HCT116 (cell line): ENCODE measurements around the gene CNTNAP5. TPM values are rescaled to one million over a fixed set of nuclear protein-coding genes. Genes with fewer than 3 reads are reported as not detected.

ENCODE experiments used
- ATAC-seq: fragments of 200-7000 bp; cut with Tn5 transposase; 2 replicates; pipeline ENCODE4 v1.9.1; 2020; ENCODE audit warnings: mild to moderate bottlenecking, moderate library complexity
- BruUV-seq: library from RNA; stranded (reverse); fragments of 400-500 nt; replicated peaks from 2 replicates; lab custom pipeline; 2021; lab: Mats Ljungman, UMichigan
- CTCF ChIA-PET: fragments of 300-600 bp; sonication (Branson Sonifier 250); formaldehyde crosslinking; loops from one replicate; lab custom pipeline; 2021; ENCODE audit warnings: antibody characterized with exemption; lab: Charles Lee
- POLR2A ChIA-PET: fragments of 300-600, 350-600 bp; sonication (Branson Sonifier 250); formaldehyde crosslinking; loops from one replicate; lab custom pipeline; 2021; ENCODE audit warnings: antibody characterized with exemption; lab: Charles Lee
- RAD21 ChIA-PET, 2 experiments: fragments of 300-600 bp; sonication (Branson Sonifier 250); formaldehyde crosslinking; loops; one replicate each; lab custom pipeline; 2023; ENCODE audit warnings: low total read pairs in 2 of 2; ENCODE audit not compliant: uncharacterized antibody in 2 of 2, unreplicated experiment in 2 of 2, low non-redundant PET in 1 of 2; lab: Charles Lee
- DNase-seq: peaks from one replicate; pipeline ENCODE4 v3.0.0-alpha.2; 2010; ENCODE audit warnings: low read depth, low spot score
- H2AFZ ChIP-seq: fragments of 200-600 bp; shearing (Covaris generic), sonication (generic); 2 replicates; pipeline ENCODE4 v1.6.1; 2017; ENCODE audit warnings: low read depth, mixed run types, mixed read lengths, antibody characterized with exemption, low read length; ENCODE audit not compliant: poor library complexity, severe bottlenecking
- H3K27ac ChIP-seq: 2 replicates; pipeline ENCODE4 v1.5.1; 2012; ENCODE audit warnings: low read depth, low read length
- H3K27me3 ChIP-seq: fragments of 200-600 bp; sonication (generic); 2 replicates; pipeline ENCODE4 v1.6.1; 2016; ENCODE audit warnings: mixed run types, low read length, mixed read lengths; ENCODE audit not compliant: insufficient read depth
- H3K36me3 ChIP-seq, 2 experiments: fragments of 200-500 bp in 1 of 2; fragments of 200-600 bp in 1 of 2; sonication (Bioruptor generic) in 1 of 2; sonication (generic) in 1 of 2; 2 replicates each; pipeline versions ENCODE4 v1.5.1 to v1.6.1; 2014 to 2016; ENCODE audit warnings: low read length in 2 of 2, inconsistent platforms in 1 of 2, mixed read lengths in 1 of 2, mixed run types in 1 of 2; ENCODE audit not compliant: insufficient read depth in 2 of 2, control insufficient read depth in 1 of 2
- H3K4me1 ChIP-seq, 2 experiments: fragments of 200-600 bp in 1 of 2; sonication (generic) in 1 of 2; 2 replicates each; pipeline versions ENCODE4 v1.5.1 to v1.6.1; 2012 to 2017; ENCODE audit warnings: low read length in 2 of 2, inconsistent platforms in 1 of 2, mild to moderate bottlenecking in 1 of 2, mixed read lengths in 1 of 2, mixed run types in 1 of 2, moderate library complexity in 1 of 2; ENCODE audit not compliant: insufficient read depth in 2 of 2, control insufficient read depth in 1 of 2
- H3K4me2 ChIP-seq: fragments of 200-600 bp; sonication (generic); 2 replicates; pipeline ENCODE4 v1.6.1; 2017; ENCODE audit warnings: mixed run types, low read length, mixed read lengths
- H3K4me3 ChIP-seq, 2 experiments: fragments of 200-600 bp in 1 of 2; sonication (generic) in 1 of 2; replicated peaks in 1 of 2; 2 replicates each; pipeline ENCODE4 v1.5.1; 2011 to 2016; ENCODE audit warnings: low read length in 2 of 2, control low read depth in 1 of 2, low read depth in 1 of 2, mild to moderate bottlenecking in 1 of 2, mixed read lengths in 1 of 2, mixed run types in 1 of 2
- H3K79me2 ChIP-seq: fragments of 200-600 bp; sonication (generic); 2 replicates; pipeline ENCODE4 v1.6.1; 2017; ENCODE audit warnings: mild to moderate bottlenecking, mixed run types, low read length, moderate library complexity, mixed read lengths; ENCODE audit not compliant: insufficient read depth
- H3K9ac ChIP-seq: fragments of 200-600 bp; sonication (generic); 2 replicates; pipeline ENCODE4 v1.6.1; 2016; ENCODE audit warnings: low read length, mixed read lengths
- H3K9me2 ChIP-seq: fragments of 200-600 bp; sonication (generic), shearing (Covaris generic); 2 replicates; pipeline ENCODE4 v1.6.1; 2017; ENCODE audit warnings: mixed run types, mild to moderate bottlenecking, moderate library complexity; ENCODE audit not compliant: insufficient read depth
- H3K9me3 ChIP-seq, 2 experiments: fragments of 200-500 bp in 1 of 2; fragments of 200-600 bp in 1 of 2; sonication (Bioruptor generic) in 1 of 2; sonication (generic) in 1 of 2; 2 replicates each; pipeline ENCODE4 v1.6.1; 2014 to 2017; ENCODE audit warnings: low read length in 2 of 2, mixed read lengths in 2 of 2, inconsistent platforms in 1 of 2, low read depth in 1 of 2, mild to moderate bottlenecking in 1 of 2, mixed run types in 1 of 2, moderate library complexity in 1 of 2; ENCODE audit not compliant: control insufficient read depth in 1 of 2, insufficient read depth in 1 of 2
- H4K20me1 ChIP-seq: fragments of 200-600 bp; sonication (generic), shearing (Covaris generic); 2 replicates; pipeline ENCODE4 v1.6.1; 2017; ENCODE audit warnings: mixed run types, mild to moderate bottlenecking, moderate library complexity; ENCODE audit not compliant: insufficient read depth
- ATF3 ChIP-seq: IDR thresholded peaks from 2 replicates; pipeline ENCODE4 v1.6.1; 2012
- CBX3 ChIP-seq: IDR thresholded peaks from 2 replicates; pipeline ENCODE4 v1.6.1; 2012; ENCODE audit warnings: low read depth
- CEBPB ChIP-seq: IDR thresholded peaks from 2 replicates; pipeline ENCODE4 v1.6.1; 2012; ENCODE audit warnings: low read depth
- CTCF ChIP-seq, 3 experiments: fragments of 200-600 bp in 1 of 3; sonication (generic) in 1 of 3; IDR thresholded peaks in 2 of 3; conservative IDR thresholded peaks in 1 of 3; 2 replicates each; pipeline ENCODE4 v1.5.1; 2012 to 2017; ENCODE audit warnings: low read depth in 2 of 3, low read length in 2 of 3, antibody characterized with exemption in 1 of 3, borderline replicate concordance in 1 of 3, control low read depth in 1 of 3, mild to moderate bottlenecking in 1 of 3, mixed read lengths in 1 of 3, mixed run types in 1 of 3, moderate library complexity in 1 of 3; ENCODE audit not compliant: insufficient read depth in 1 of 3
- EGR1 ChIP-seq: IDR thresholded peaks from 2 replicates; pipeline ENCODE4 v1.6.1; 2012; ENCODE audit warnings: low read depth
- ELF1 ChIP-seq: IDR thresholded peaks from 2 replicates; pipeline ENCODE4 v1.6.1; 2012; ENCODE audit warnings: low read depth, borderline replicate concordance
- EZH2 ChIP-seq: fragments of 200-600 bp; sonication (generic); IDR thresholded peaks from 2 replicates; pipeline ENCODE4 v1.6.1; 2017; ENCODE audit warnings: antibody characterized with exemption, mixed run types
- EZH2phosphoT487 ChIP-seq: fragments of 200-600 bp; IDR thresholded peaks from 2 replicates; pipeline ENCODE4 v1.6.1; 2018; ENCODE audit warnings: antibody characterized with exemption, borderline replicate concordance
- FOSL1 ChIP-seq: IDR thresholded peaks from 2 replicates; pipeline ENCODE4 v1.6.1; 2012; ENCODE audit warnings: low read depth
- JUND ChIP-seq: IDR thresholded peaks from 2 replicates; pipeline ENCODE4 v1.6.1; 2012
- REST ChIP-seq: IDR thresholded peaks from 2 replicates; pipeline ENCODE4 v1.6.1; 2012; ENCODE audit warnings: low read depth
- SIN3A ChIP-seq: IDR thresholded peaks from 2 replicates; pipeline ENCODE4 v1.6.1; 2012; ENCODE audit warnings: low read depth
- SP1 ChIP-seq: IDR thresholded peaks from 2 replicates; pipeline ENCODE4 v1.6.1; 2012; ENCODE audit warnings: low read depth
- SRF ChIP-seq: IDR thresholded peaks from 2 replicates; pipeline ENCODE4 v1.6.1; 2012; ENCODE audit warnings: low read depth
- TCF7L2 ChIP-seq: IDR thresholded peaks from 2 replicates; pipeline ENCODE4 v1.7.0; 2011; ENCODE audit warnings: borderline replicate concordance, inconsistent platforms; ENCODE audit not compliant: insufficient read depth, insufficient read length; ENCODE audit errors: extremely low read depth
- YY1 ChIP-seq: IDR thresholded peaks from 2 replicates; pipeline ENCODE4 v1.6.1; 2011; ENCODE audit warnings: low read length, low read depth, moderate library complexity, mild to moderate bottlenecking; ENCODE audit not compliant: insufficient replicate concordance; ENCODE audit errors: extremely low read depth
- ZFX ChIP-seq: fragments of 450-650 bp; IDR thresholded peaks from 2 replicates; pipeline ENCODE4 v1.6.1; 2017
- ZNF274 ChIP-seq: fragments of 200-500 bp; sonication (Bioruptor generic); IDR thresholded peaks from 2 replicates; pipeline ENCODE4 v1.6.1; 2014; ENCODE audit warnings: mild to moderate bottlenecking, low read depth, low read length, inconsistent platforms
- intact Hi-C: fragments of 100-400 bp; cut with micrococcal nuclease; formaldehyde crosslinking; loops from 2 replicates; pipeline ENCODE4 v1.10.0; 2022
- total RNA-seq: library from RNA; stranded (reverse); gene quantifications from one replicate; pipeline ENCODE4 v1.2.1, GENCODE V29; 2021; ENCODE audit not compliant: unreplicated experiment

The CNTNAP5 gene
- total RNA-seq, 1 experiment from 2014 or later = not detected

GRCh38 chr2:124424074-124424473 is 399.0 kb downstream of the CNTNAP5 start:
- ATAC-seq = no peak
- no peak for TF ChIP-seq SRF
- TF ChIP-seq TCF7L2 = no peak
- TF ChIP-seq YY1 = no peak
- no peak for TF ChIP-seq CBX3
- TF ChIP-seq EZH2phosphoT487 = no peak
- TF ChIP-seq SIN3A = no peak
- TF ChIP-seq FOSL1 = no peak
- TF ChIP-seq JUND = no peak

GRCh38 chr2:124426122-124426521 is 401.0 kb downstream of the CNTNAP5 start:
- no TSS peak for BruUV-seq
- Histone ChIP-seq H3K4me2 (no peak overlapping the region), H3K79me2 (no peaks in the 10 kb centered on the region), H3K4me3 (no peak overlapping the region), H2AFZ (no peak overlapping the region), H3K9ac (no peak overlapping the region), H3K36me3 (no peaks in the 10 kb centered on the region), H3K9me3 (peaks cover 4 to 22% of the 10 kb centered on the region in 2 experiments; a peak in 2 of 4 replicates), H4K20me1 (no peaks in the 10 kb centered on the region), H3K4me1 (no peaks in the 10 kb centered on the region), H3K27me3 (no peaks in the 10 kb centered on the region), H3K27ac (no peak overlapping the region), H3K9me2 (no peaks in the 10 kb centered on the region)
- ChIA-PET RAD21 (no interaction called here), CTCF (no interaction called here), POLR2A (no interaction called here)
- DNase-seq (no peak), ATAC-seq (no peak)
- intact Hi-C loops = no loop called here
- TF ChIP-seq CTCF (IDR thresholded peaks at IDR 0.05 in 2 of 3, conservative IDR thresholded peaks at IDR 0.05 in 1 of 3; ENCODE audit: borderline replicate concordance in 1 of 3, insufficient read depth in 1 of 3, low read depth in 2 of 3, low read length in 2 of 3) (no peak), ZFX (no peak), ATF3 (no peak), EZH2phosphoT487 (no peak), ELF1 (no peak), REST (no peak), EZH2 (no peak), CEBPB (no peak), SP1 (no peak), ZNF274 (no peak), EGR1 (no peak), SRF (no peak)

More at GRCh38 chr2:124424074-124424473, 399.0 kb downstream of the CNTNAP5 start:
- CTCF ChIA-PET = no interaction called here
- no peak for DNase-seq
- Histone ChIP-seq H3K27me3 (no peaks in the 10 kb centered on the region), H3K9ac (no peak overlapping the region), H3K4me3 (no peak overlapping the region), H3K9me2 (no peaks in the 10 kb centered on the region), H2AFZ (no peak overlapping the region), H3K27ac (no peak overlapping the region), H3K4me1 (no peaks in the 10 kb centered on the region), H4K20me1 (no peaks in the 10 kb centered on the region), H3K4me2 (no peak overlapping the region), H3K79me2 (no peaks in the 10 kb centered on the region), H3K9me3 (peaks cover 4 to 9% of the 10 kb centered on the region in 2 experiments; a peak in 2 of 4 replicates), H3K36me3 (no peaks in the 10 kb centered on the region)
- RAD21 ChIA-PET = no interaction called here
- intact Hi-C loops = no loop called here
- BruUV-seq = no TSS peak
- POLR2A ChIA-PET = no interaction called here
